Ammon's horn (tissue), 1 donor: ENCODE measurements around the gene DPM1.

Experiments
- DNase-seq: peaks from one replicate; pipeline ENCODE4 v3.0.0-alpha.2; 2016; ENCODE audit warnings: low spot score

The DPM1 gene

DNA sequence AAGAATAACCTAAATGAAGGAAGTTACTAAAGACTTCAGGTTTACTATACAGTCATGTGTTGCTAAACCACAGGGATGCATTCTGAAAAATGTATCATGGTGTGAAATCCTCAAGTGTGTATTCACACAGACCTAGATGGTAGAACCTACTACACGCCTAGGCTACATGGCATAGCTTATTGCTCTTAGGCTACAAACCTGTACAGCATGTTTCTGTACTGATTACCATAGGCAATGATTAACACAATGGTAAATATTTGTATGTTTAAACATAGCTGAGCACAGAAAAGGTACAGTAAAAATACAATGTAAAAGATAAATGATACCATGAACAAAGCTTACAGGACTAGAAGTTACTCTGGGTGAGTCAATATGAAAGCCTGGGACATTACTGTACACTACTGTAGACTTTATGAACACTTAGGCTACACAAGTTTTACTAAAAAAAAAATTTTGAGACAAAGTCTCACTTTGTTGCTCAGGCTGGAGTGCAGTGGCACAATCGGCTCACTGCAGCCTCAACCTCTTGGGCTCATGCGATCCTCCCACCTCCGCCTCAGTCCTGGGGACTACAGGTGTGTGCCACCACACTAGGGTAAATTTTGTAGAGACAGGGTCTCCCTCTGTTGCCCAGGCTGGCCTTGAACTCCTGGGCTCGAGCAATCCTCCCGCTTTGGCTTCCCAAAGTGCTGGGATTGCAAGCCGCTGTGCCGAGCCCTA is 63.1 kb downstream of the DPM1 start:
- DNase-seq: no peak

- no peak for DNase-seq
Measured at GRCh38 chr20:50893620-50894019, 64.7 kb downstream of the DPM1 start.

- DNase-seq: no peak
Measured at GRCh38 chr20:50892394-50892793, 65.9 kb downstream of the DPM1 start.

DNA sequence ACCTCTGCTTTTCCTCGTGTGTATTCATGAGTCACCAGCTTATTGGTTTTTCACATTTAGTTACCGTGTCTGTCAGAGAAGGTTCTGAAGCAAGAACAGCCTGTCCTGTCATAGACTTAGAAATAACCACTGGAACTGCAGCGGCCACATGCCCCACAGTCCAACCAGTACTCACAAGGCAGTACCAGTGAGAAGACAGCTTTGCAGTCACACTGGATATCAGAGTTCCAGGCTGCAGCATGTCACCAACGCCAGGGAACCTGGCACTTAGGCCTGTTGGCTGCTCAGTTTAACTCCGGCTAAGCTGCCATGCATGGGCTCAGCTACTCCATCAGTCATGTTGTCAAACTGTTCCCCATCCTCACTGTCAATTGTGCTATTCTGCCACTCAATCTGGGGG is 67.2 kb downstream of the DPM1 start:
- DNase-seq: no peak

DNA sequence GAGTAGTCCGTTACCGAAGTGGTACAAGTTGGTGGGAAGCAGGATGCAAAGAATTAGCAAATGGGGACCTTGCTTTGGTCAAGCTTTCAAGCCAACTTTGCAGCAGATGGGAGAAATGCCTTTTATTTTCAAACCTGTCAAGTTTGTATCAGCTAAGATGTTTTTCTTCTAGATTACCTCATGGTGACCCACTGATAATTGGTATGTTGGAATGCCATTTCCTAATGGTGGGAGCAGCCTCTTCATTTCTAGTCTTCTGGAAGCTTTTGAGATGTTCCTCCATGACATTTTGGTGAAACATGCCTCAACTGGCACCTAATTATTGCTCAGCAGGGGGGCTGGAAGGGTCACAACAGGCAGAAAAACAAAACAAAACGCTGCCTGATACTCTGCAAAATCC is 70.8 kb downstream of the DPM1 start:
- DNase-seq: no peak

- DNase-seq: no peak
Measured at GRCh38 chr20:50886184-50886790, 72.0 kb downstream of the DPM1 start.

DNA sequence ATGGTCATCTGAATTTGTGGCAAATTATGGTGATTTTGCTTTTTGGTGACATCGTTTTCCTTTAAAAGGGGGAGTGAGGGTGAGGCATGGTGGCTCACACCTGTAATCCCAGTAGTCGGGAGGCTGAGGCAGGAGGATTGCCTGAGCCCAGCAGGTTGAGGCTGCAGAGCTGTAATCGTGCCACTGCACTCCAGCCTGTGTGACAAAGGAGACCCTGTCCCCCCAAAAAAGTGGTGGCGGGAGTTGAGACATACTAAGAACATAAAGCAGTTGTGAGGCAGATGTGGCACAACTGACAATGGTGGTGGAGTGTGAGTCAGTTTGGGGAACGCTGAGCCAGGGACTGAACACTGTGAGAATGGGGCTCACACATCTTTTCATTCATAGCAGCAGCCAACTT is 72.6 kb downstream of the DPM1 start:
- no peak for DNase-seq

DNA sequence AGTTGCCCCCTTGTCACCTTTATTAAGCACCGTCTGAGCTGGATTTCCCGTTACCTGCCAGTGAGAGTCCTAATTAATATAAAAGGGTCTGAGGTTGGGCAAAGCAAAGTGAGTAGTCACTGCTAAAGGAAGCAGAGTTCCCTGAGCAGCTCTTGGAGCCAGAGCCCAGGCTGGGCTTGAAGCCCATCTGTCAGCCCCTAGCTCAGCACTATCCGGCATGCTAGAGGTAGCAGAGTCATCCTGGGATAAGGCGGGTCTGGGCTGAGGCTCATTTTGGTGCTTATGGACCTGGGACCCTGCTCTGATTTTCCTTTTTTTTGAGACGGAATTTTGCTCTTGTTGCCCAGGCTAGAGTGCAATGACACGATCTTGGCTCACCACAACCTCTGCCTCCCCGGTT is 73.3 kb downstream of the DPM1 start:
- no peak for DNase-seq
